ENCODE measurements around the gene PCYT1B. TPM values are rescaled to one million over a fixed set of nuclear protein-coding genes. Genes with fewer than 3 reads are reported as not detected.

PCYT1B gene
- total RNA-seq, 1 donor from 2014 or later: 39.1 TPM

DNA sequence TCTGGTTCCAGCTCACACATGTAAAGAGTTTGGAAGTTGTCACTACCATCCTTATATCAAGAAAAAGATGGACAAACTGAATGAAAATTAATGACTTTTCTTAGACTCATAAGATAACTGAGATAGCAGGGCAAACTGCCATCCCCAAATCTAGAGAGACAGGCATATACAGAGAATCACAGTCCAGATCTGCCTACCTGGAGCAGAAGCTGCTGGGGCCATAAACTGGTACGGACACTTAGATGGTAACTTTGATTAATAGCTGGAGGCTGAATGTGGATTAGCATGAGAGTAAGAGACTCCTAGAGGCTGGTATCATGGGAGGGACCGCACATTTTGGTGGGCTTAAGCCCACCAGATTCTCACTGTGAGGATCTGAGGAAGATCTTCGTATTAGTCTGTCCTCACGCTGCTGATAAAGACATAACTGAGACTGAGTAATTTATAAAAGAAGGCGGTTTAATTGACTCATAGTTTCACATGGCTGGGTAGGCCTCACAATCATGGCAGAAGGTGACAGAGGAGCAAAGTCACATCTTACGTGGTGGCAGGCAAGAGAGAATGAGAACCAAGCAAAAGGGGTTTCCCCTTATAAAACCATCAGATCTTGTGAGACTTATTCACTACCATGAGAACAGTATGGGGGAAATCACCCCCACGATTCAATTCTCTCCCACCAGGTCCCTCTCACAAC is 35.7 kb upstream of the PCYT1B start:
- Histone ChIP-seq H3K4me2 (no peak overlapping the region), H3K36me3 (no peaks in the 10 kb centered on the region), H3K4me1 (no peaks in the 10 kb centered on the region), H3F3A (ENCODE audit: low read depth) (no peaks in the 10 kb centered on the region), H3K27ac (no peak overlapping the region), H4K20me1 (ENCODE audit: low read depth) (no peaks in the 10 kb centered on the region), H3K9me3 (ENCODE audit: low read depth) (no peaks in the 10 kb centered on the region), H3K79me2 (ENCODE audit: low read depth) (no peaks in the 10 kb centered on the region), H3K27me3 (no peaks in the 10 kb centered on the region), H3K4me3 (no peak overlapping the region), H3K9ac (no peak overlapping the region), H2AFZ (replicated peaks) (no peak overlapping the region)
- no peak overlapping the region for H3K27ac Mint-ChIP-seq
- H3K4me1 Mint-ChIP-seq: no peaks in the 10 kb centered on the region
- H3K9me3 Mint-ChIP-seq: peaks cover 18% of the 10 kb centered on the region
- no peak for DNase-seq (ENCODE audit: low spot score)
- H3K4me3 Mint-ChIP-seq: no peak overlapping the region
- TF ChIP-seq EZH2phosphoT487 (IDR thresholded peaks at IDR 0.05) (no peak), EZH2 (IDR thresholded peaks at IDR 0.05) (no peak)
- TF ChIP-seq, protein P1, sequence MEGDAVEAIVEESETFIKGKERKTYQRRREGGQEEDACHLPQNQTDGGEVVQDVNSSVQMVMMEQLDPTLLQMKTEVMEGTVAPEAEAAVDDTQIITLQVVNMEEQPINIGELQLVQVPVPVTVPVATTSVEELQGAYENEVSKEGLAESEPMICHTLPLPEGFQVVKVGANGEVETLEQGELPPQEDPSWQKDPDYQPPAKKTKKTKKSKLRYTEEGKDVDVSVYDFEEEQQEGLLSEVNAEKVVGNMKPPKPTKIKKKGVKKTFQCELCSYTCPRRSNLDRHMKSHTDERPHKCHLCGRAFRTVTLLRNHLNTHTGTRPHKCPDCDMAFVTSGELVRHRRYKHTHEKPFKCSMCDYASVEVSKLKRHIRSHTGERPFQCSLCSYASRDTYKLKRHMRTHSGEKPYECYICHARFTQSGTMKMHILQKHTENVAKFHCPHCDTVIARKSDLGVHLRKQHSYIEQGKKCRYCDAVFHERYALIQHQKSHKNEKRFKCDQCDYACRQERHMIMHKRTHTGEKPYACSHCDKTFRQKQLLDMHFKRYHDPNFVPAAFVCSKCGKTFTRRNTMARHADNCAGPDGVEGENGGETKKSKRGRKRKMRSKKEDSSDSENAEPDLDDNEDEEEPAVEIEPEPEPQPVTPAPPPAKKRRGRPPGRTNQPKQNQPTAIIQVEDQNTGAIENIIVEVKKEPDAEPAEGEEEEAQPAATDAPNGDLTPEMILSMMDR (IDR thresholded peaks at IDR 0.05): no peak
- H3K27me3 Mint-ChIP-seq (ENCODE audit: insufficient read depth, low read depth): peaks cover 2% of the 10 kb centered on the region
- H3K36me3 Mint-ChIP-seq: no peaks in the 10 kb centered on the region

DNA sequence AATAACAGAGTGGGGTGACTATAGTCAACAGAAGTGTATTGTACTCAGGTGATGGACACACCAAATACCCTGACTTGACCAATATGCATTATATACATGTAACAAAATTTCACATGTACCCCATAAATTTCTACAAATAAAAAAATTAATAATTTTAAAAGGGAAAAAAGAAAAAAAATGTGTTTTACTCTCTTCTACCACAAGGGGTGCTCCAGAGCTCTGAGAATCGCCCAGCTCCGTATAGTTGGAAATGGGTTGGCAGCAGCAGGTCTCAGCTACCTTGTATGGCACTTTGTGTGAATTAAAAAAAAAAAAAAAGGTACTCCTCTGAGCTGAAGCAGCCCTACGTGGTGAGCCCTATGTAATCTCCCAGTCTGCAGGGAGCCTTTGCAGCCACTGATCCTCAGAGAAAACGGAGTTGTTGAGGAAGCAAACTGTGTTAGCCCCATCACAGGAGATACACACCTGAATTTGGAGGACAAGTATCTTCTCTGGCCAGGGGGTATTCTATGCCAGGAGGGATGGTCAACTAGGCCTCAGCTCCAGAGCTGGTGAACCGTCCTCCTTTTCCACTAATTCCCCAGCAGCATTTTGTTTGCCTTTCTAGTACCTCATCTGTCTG is 29.4 kb upstream of the PCYT1B start:
- Histone ChIP-seq H3K4me1 (peaks cover 19% of the 10 kb centered on the region), H3K4me3 (no peak overlapping the region), H3K36me3 (no peaks in the 10 kb centered on the region), H3K9me3 (ENCODE audit: low read depth) (no peaks in the 10 kb centered on the region), H3K9ac (no peak overlapping the region), H3K27ac (no peak overlapping the region), H3K4me2 (no peak overlapping the region), H2AFZ (replicated peaks) (peak overlapping the region; percentile 68), H3K27me3 (no peaks in the 10 kb centered on the region), H4K20me1 (ENCODE audit: low read depth) (no peaks in the 10 kb centered on the region), H3F3A (ENCODE audit: low read depth) (peaks cover 31% of the 10 kb centered on the region), H3K79me2 (ENCODE audit: low read depth) (no peaks in the 10 kb centered on the region)
- Mint-ChIP-seq H3K9me3 (no peaks in the 10 kb centered on the region), H3K27me3 (ENCODE audit: insufficient read depth, low read depth) (peaks cover 4% of the 10 kb centered on the region), H3K4me1 (peaks cover 29% of the 10 kb centered on the region), H3K27ac (no peak overlapping the region), H3K4me3 (no peak overlapping the region), H3K36me3 (peaks cover 2% of the 10 kb centered on the region)
- TF ChIP-seq EZH2 (IDR thresholded peaks at IDR 0.05) (no peak), EZH2phosphoT487 (IDR thresholded peaks at IDR 0.05) (no peak)
- TF ChIP-seq, protein P1 (IDR thresholded peaks at IDR 0.05): peak; percentile 67
- peak; percentile 54 for DNase-seq (ENCODE audit: low spot score)

DNA sequence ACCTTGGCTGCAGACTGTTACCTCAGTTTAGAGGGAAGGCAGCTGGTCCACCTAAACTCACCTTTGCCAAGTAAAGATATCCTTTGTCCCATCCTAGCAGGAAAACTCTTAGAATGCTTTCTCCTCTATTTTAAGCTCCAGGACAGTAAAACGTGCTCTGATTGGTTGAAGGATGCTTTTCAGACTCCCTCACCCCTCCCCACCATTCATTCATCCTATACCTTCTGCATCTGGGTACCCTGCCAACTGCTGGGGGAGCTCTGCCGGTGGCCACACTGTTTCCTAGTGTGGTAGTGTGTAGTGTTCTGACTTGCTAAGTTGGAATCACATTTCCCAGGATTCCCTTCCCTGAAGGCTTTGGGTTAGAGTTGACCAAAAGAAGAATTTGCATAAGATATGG is 26.3 kb upstream of the PCYT1B start:
- DNase-seq (ENCODE audit: low spot score): no peak
- peak overlapping the region; percentile 19 for H3K4me3 Mint-ChIP-seq
- H3K9me3 Mint-ChIP-seq: no peaks in the 10 kb centered on the region
- H3K4me3 ChIP-seq: no peak overlapping the region
- H3K9ac ChIP-seq: no peak overlapping the region
- H3K36me3 ChIP-seq: no peaks in the 10 kb centered on the region
- no peaks in the 10 kb centered on the region for H4K20me1 ChIP-seq (ENCODE audit: low read depth)
- H3F3A ChIP-seq (ENCODE audit: low read depth): peaks cover 31% of the 10 kb centered on the region
- H2AFZ ChIP-seq (replicated peaks): no peak overlapping the region
- peaks cover 29% of the 10 kb centered on the region for H3K4me1 Mint-ChIP-seq
- peak overlapping the region; percentile 65 for H3K4me2 ChIP-seq
- peaks cover 2% of the 10 kb centered on the region for H3K36me3 Mint-ChIP-seq
- H3K27me3 Mint-ChIP-seq (ENCODE audit: insufficient read depth, low read depth): peaks cover 2% of the 10 kb centered on the region
- no peak for TF ChIP-seq EZH2 (IDR thresholded peaks at IDR 0.05)
- TF ChIP-seq, protein P1 (IDR thresholded peaks at IDR 0.05): no peak
- no peak for TF ChIP-seq EZH2phosphoT487 (IDR thresholded peaks at IDR 0.05)
- H3K27ac Mint-ChIP-seq: peak overlapping the region; percentile 94
- no peaks in the 10 kb centered on the region for H3K79me2 ChIP-seq (ENCODE audit: low read depth)
- H3K27ac ChIP-seq: no peak overlapping the region
- H3K4me1 ChIP-seq: peaks cover 19% of the 10 kb centered on the region
- H3K27me3 ChIP-seq: no peaks in the 10 kb centered on the region
- H3K9me3 ChIP-seq (ENCODE audit: low read depth): no peaks in the 10 kb centered on the region
